Vagina (tissue), 2 donors: ENCODE data around the gene LRP11.

Experiments
- CTCF ChIP-seq, 3 experiments: fragments of 450-650 bp in 2 of 3; fragments of 200-600 bp in 1 of 3; sonication (generic) in 1 of 3; IDR thresholded peaks; one replicate each; pipeline ENCODE4 v1.5.1; 2017 to 2019; ENCODE audit warnings: antibody characterized with exemption in 3 of 3, mild to moderate bottlenecking in 2 of 3, moderate library complexity in 2 of 3
- POLR2A ChIP-seq, 2 donors: fragments of 450-650 bp; IDR thresholded peaks; one replicate each; pipeline ENCODE4 v1.6.1; 2017; ENCODE audit warnings: antibody characterized with exemption in 2 of 2, mild to moderate bottlenecking in 2 of 2, moderate library complexity in 2 of 2
- POLR2AphosphoS5 ChIP-seq, 2 donors: sonication (generic); formaldehyde crosslinking; IDR thresholded peaks; one replicate each; pipeline ENCODE4 v1.9.0; 2017; ENCODE audit warnings: antibody characterized with exemption in 2 of 2, mild to moderate bottlenecking in 2 of 2, low read depth in 1 of 2; ENCODE audit not compliant: insufficient read depth in 1 of 2

- TF ChIP-seq CTCF (IDR thresholded peaks at IDR 0.05) (no peak), POLR2A (IDR thresholded peaks at IDR 0.05) (no peak), POLR2AphosphoS5 (IDR thresholded peaks at IDR 0.05; ENCODE audit: insufficient read depth in 1 of 2, low read depth in 1 of 2) (no peak)
These were observed 80.6 kb downstream of the LRP11 start for GRCh38 chr6:149783551-149783950.
